H1 (cell line): ENCODE results near the gene PTPRG. TPM values are rescaled to one million over a fixed set of nuclear protein-coding genes. Genes with fewer than 3 reads are reported as not detected.

ENCODE experiments used
- CTCF ChIA-PET: fragments of 300-600 bp; sonication (Branson Sonifier 250); formaldehyde crosslinking; loops from one replicate; lab custom pipeline; 2021; ENCODE audit not compliant: partially characterized antibody; lab: Charles Lee
- POLR2A ChIA-PET: fragments of 300-600 bp; sonication (Branson Sonifier 250); formaldehyde crosslinking; loops from one replicate; lab custom pipeline; 2021; ENCODE audit warnings: inconsistent platforms; ENCODE audit not compliant: partially characterized antibody; lab: Charles Lee
- DNase-seq, 2 experiments: peaks; one replicate each; pipeline versions ENCODE4 v3.0.0 to v3.0.0-alpha.2; 2010 to 2022; ENCODE audit warnings: low spot score in 2 of 2, low read depth in 1 of 2, mixed read lengths in 1 of 2
- FAIRE-seq: peaks from 2 replicates; lab custom pipeline; 2011; peaks lifted over from hg19 to GRCh38; lab: Jason Lieb, UNC
- H2AFZ ChIP-seq: 2 replicates; pipeline ENCODE4 v1.8.1; 2012; ENCODE audit warnings: low read length, inconsistent platforms
- H2AK5ac ChIP-seq: 2 replicates; pipeline ENCODE4 v1.6.1; 2013; ENCODE audit warnings: low read depth, low read length
- H2BK120ac ChIP-seq: replicated peaks from 2 replicates; pipeline ENCODE3; 2013; ENCODE audit warnings: low read depth, low read length, inconsistent platforms
- H2BK12ac ChIP-seq: 2 replicates; pipeline ENCODE4 v1.6.1; 2013; ENCODE audit warnings: low read depth, low read length
- H2BK15ac ChIP-seq: 2 replicates; pipeline ENCODE4 v1.6.1; 2013; ENCODE audit warnings: low read length
- H2BK20ac ChIP-seq: 2 replicates; pipeline ENCODE4 v1.6.1; 2013; ENCODE audit warnings: low read length
- H2BK5ac ChIP-seq: 2 replicates; pipeline ENCODE4 v1.6.1; 2013; ENCODE audit warnings: low read depth, low read length
- H3K14ac ChIP-seq: 2 replicates; pipeline ENCODE4 v1.6.1; 2013; ENCODE audit warnings: inconsistent platforms; ENCODE audit not compliant: insufficient read length
- H3K18ac ChIP-seq: 2 replicates; pipeline ENCODE4 v1.6.1; 2013; ENCODE audit warnings: low read length; ENCODE audit errors: extremely low read depth
- H3K23ac ChIP-seq: 2 replicates; pipeline ENCODE4 v1.6.1; 2013; ENCODE audit warnings: inconsistent platforms; ENCODE audit not compliant: insufficient read length
- H3K23me2 ChIP-seq: 2 replicates; pipeline ENCODE4 v1.6.1; 2013; ENCODE audit warnings: low read depth, low read length
- H3K27ac ChIP-seq: 2 replicates; pipeline ENCODE4 v1.6.1; 2011; ENCODE audit warnings: low read depth, low read length, inconsistent platforms
- H3K27me3 ChIP-seq, 4 experiments: replicated peaks in 1 of 4; 1 replicate in 1 of 4; 2 replicates in 3 of 4; pipeline versions ENCODE4 v1.6.1 to v1.8.1; 2011 to 2013; ENCODE audit warnings: low read length in 3 of 4, mild to moderate bottlenecking in 3 of 4, inconsistent platforms in 2 of 4, mixed read lengths in 2 of 4, moderate library complexity in 1 of 4; ENCODE audit not compliant: control insufficient read depth in 3 of 4, insufficient read depth in 3 of 4; ENCODE audit errors: extremely low read depth in 1 of 4
- H3K36me3 ChIP-seq, 4 experiments: 2 replicates each; pipeline versions ENCODE4 v1.6.1 to v1.8.1; 2011 to 2013; ENCODE audit warnings: mild to moderate bottlenecking in 4 of 4, low read length in 3 of 4, moderate library complexity in 2 of 4, control low read depth in 1 of 4, inconsistent platforms in 1 of 4; ENCODE audit not compliant: insufficient read depth in 4 of 4, control insufficient read depth in 2 of 4
- H3K4ac ChIP-seq: replicated peaks from 2 replicates; pipeline ENCODE3; 2013; ENCODE audit warnings: low read length, low read depth, mixed read lengths, inconsistent platforms; ENCODE audit not compliant: insufficient read length
- H3K4me1 ChIP-seq, 4 experiments: replicated peaks in 1 of 4; 1 replicate in 1 of 4; 2 replicates in 3 of 4; pipeline versions ENCODE4 v1.6.1 to v1.8.1; 2011 to 2013; ENCODE audit warnings: low read length in 3 of 4, inconsistent platforms in 2 of 4, mixed read lengths in 1 of 4; ENCODE audit not compliant: insufficient read depth in 4 of 4, control insufficient read depth in 3 of 4
- H3K4me2 ChIP-seq, 2 experiments: 2 replicates each; pipeline versions ENCODE4 v1.6.1 to v1.8.1; 2011 to 2013; ENCODE audit warnings: low read depth in 2 of 2, low read length in 2 of 2, control low read depth in 1 of 2, inconsistent platforms in 1 of 2, mild to moderate bottlenecking in 1 of 2; ENCODE audit not compliant: insufficient read depth in 1 of 2
- H3K4me3 ChIP-seq, 4 experiments: fragments of 200-600, 300-600 bp in 1 of 4; sonication (generic), shearing (Covaris generic), sonication (Bioruptor Twin) in 1 of 4; 2 replicates each; pipeline versions ENCODE4 v1.5.1 to v1.8.1; 2011 to 2016; ENCODE audit warnings: low read length in 4 of 4, low read depth in 3 of 4, control low read depth in 2 of 4, inconsistent platforms in 2 of 4, mild to moderate bottlenecking in 2 of 4, mixed read lengths in 1 of 4, moderate library complexity in 1 of 4; ENCODE audit not compliant: insufficient read depth in 2 of 4; ENCODE audit errors: extremely low read depth in 1 of 4
- H3K56ac ChIP-seq: replicated peaks from 2 replicates; pipeline ENCODE3; 2013; ENCODE audit warnings: low read depth, mild to moderate bottlenecking, mixed read lengths, low read length, inconsistent platforms; ENCODE audit not compliant: insufficient read length
- H3K79me1 ChIP-seq: 2 replicates; pipeline ENCODE4 v1.6.1; 2013; ENCODE audit warnings: low read depth, low read length, control low read depth
- H3K79me2 ChIP-seq, 2 experiments: 2 replicates each; pipeline versions ENCODE4 v1.6.1 to v1.8.1; 2012 to 2013; ENCODE audit warnings: low read length in 2 of 2, mild to moderate bottlenecking in 2 of 2, inconsistent platforms in 1 of 2; ENCODE audit not compliant: insufficient read depth in 2 of 2, control insufficient read depth in 1 of 2
- H3K9ac ChIP-seq, 4 experiments: replicated peaks in 1 of 4; 1 replicate in 1 of 4; 2 replicates in 3 of 4; pipeline versions ENCODE4 v1.6.1 to v1.8.1; 2011 to 2013; ENCODE audit warnings: low read depth in 3 of 4, low read length in 3 of 4, control low read depth in 2 of 4, mild to moderate bottlenecking in 2 of 4, moderate library complexity in 2 of 4, inconsistent platforms in 1 of 4; ENCODE audit errors: extremely low read depth in 1 of 4
- H3K9me3 ChIP-seq, 2 experiments: 2 replicates each; pipeline versions ENCODE4 v1.6.1 to v1.8.1; 2012 to 2013; ENCODE audit warnings: mild to moderate bottlenecking in 2 of 2, moderate library complexity in 2 of 2, control low read depth in 1 of 2, inconsistent platforms in 1 of 2, low read depth in 1 of 2, low read length in 1 of 2, mixed read lengths in 1 of 2; ENCODE audit not compliant: insufficient read depth in 2 of 2
- H4K20me1 ChIP-seq, 2 experiments: replicated peaks in 1 of 2; 2 replicates each; pipeline versions ENCODE3 to v1.8.1; 2011 to 2013; ENCODE audit warnings: inconsistent platforms in 2 of 2, low read length in 2 of 2, mild to moderate bottlenecking in 1 of 2; ENCODE audit not compliant: insufficient read depth in 2 of 2, control insufficient read depth in 1 of 2
- H4K5ac ChIP-seq: 2 replicates; pipeline ENCODE4 v1.6.1; 2013; ENCODE audit warnings: low read length, low read depth, mixed read lengths, inconsistent platforms; ENCODE audit not compliant: insufficient read length
- H4K8ac ChIP-seq: 2 replicates; pipeline ENCODE4 v1.8.0; 2013; ENCODE audit warnings: mild to moderate bottlenecking, moderate library complexity, low read length, inconsistent platforms; ENCODE audit not compliant: insufficient read depth; ENCODE audit errors: extremely low read depth
- H4K91ac ChIP-seq: replicated peaks from 2 replicates; pipeline ENCODE3; 2013; ENCODE audit warnings: low read length, mixed read lengths, inconsistent platforms; ENCODE audit not compliant: insufficient read length
- NRF1 ChIP-seq: IDR thresholded peaks from 2 replicates; pipeline ENCODE4 v1.6.1; 2011; ENCODE audit warnings: mild to moderate bottlenecking, low read depth, low read length, improper control_type of control experiment
- SRF ChIP-seq: IDR thresholded peaks from 2 replicates; pipeline ENCODE4 v1.6.1; 2011; ENCODE audit warnings: mild to moderate bottlenecking, low read depth, low read length, moderate library complexity
- WGBS, 2 experiments: shearing (Covaris generic) in 1 of 2; methylation state at CpG; one replicate each; pipeline versions ENCODE4 v1.1.6 to v1.1.7; 2013 to 2015; ENCODE audit warnings: low lambda C conversion rate in 2 of 2, mixed read lengths in 2 of 2, inconsistent platforms in 1 of 2, low coverage in 1 of 2, missing lambda C conversion rate in 1 of 2; ENCODE audit not compliant: insufficient replicate concordance in 2 of 2, insufficient coverage in 1 of 2, insufficient read length in 1 of 2; ENCODE audit errors: extremely low coverage in 1 of 2, missing lambda C conversion rate in 1 of 2; 5-methylcytosine and 5-hydroxymethylcytosine counted together
- polyA plus RNA-seq, 7 experiments: library from polyadenylated mRNA; depleted of rRNA in 3 of 7; stranded (reverse) in 5 of 7; unstranded in 2 of 7; fragments of >200 nt in 5 of 7; fragments of 200-250 nt in 2 of 7; gene quantifications; 1 replicate in 5 of 7; 2 replicates in 1 of 7; 4 replicates in 1 of 7; pipeline versions ENCODE4 v1.2.1 to v1.2.3, GENCODE V29; 2011 to 2013; ENCODE audit warnings: missing spikeins in 2 of 7, mixed read lengths in 2 of 7
- total RNA-seq: library from RNA; stranded (reverse); fragmentation: NEBNext Ultra II Directional; extraction: Animal tissue kit (Norgen Biotek cat#: 25700); gene quantifications from 2 replicates; pipeline ENCODE4 v1.2.1, GENCODE V29; 2021

The PTPRG gene
- total and polyA plus RNA-seq, 2 of the 8 experiments (the other 6 are each of a cell fraction or from before 2014, with no cell fraction given): 23.3 to 96.2 TPM

- FAIRE-seq (peak; percentile 13), DNase-seq (no peak)
- Histone ChIP-seq H2AFZ (no peak overlapping the region), H4K91ac (no peak overlapping the region), H4K8ac (no peak overlapping the region), H2AK5ac (no peak overlapping the region), H3K9ac (no peak overlapping the region), H4K5ac (no peak overlapping the region), H3K23ac (no peak overlapping the region), H3K4me2 (no peak overlapping the region), H2BK120ac (no peak overlapping the region), H3K56ac (no peak overlapping the region), H3K36me3 (peaks cover 0 to 3% (median 0%) of the 10 kb centered on the region in 4 experiments; a peak in 2 of 8 replicates), H3K79me1 (no peaks in the 10 kb centered on the region), H2BK12ac (no peak overlapping the region), H3K4me1 (peaks cover 5 to 21% (median 10%) of the 10 kb centered on the region in 4 experiments; a peak in 6 of 7 replicates), H3K27ac (no peak overlapping the region), H4K20me1 (no peaks in the 10 kb centered on the region), H3K18ac (no peak overlapping the region), H2BK20ac (no peak overlapping the region), H2BK5ac (no peak overlapping the region), H3K4ac (no peak overlapping the region), H3K79me2 (no peaks in the 10 kb centered on the region), H2BK15ac (no peak overlapping the region), H3K14ac (no peak overlapping the region), H3K9me3 (no peaks in the 10 kb centered on the region), H3K23me2 (no peaks in the 10 kb centered on the region), H3K27me3 (no peaks in the 10 kb centered on the region), H3K4me3 (no peak overlapping the region)
- WGBS, 2 experiments: 67% methylated on average over 2 of the region's 2 CpGs; no CpG with 5 or more reads in 1 of the 2 experiments
- TF ChIP-seq SRF: 0 out of 2 replicates have a peak, but pooled peaks have one; percentile 6
- no peak for TF ChIP-seq NRF1
- ChIA-PET CTCF (interaction anchor here (0.5 to 2.7 kb wide), 6 partner anchors 9 to 1772 kb away, joined by 3 to 9 read pairs (median 3); no protein-coding TSS in a partner anchor), POLR2A (no interaction called here)
Measured at GRCh38 chr3:62246094-62246493, 684.7 kb downstream of the PTPRG start.
